OCI-LY7 (cell line): ENCODE results near the gene AKT3. TPM values are rescaled to one million over a fixed set of nuclear protein-coding genes. Genes with fewer than 3 reads are reported as not detected.

Experiments used
- BruUV-seq: library from RNA; stranded (reverse); fragments of 400-500 nt; replicated peaks from 2 replicates; lab custom pipeline; 2021; lab: Mats Ljungman, UMichigan
- CTCF ChIA-PET: fragments of 300-600 bp; sonication (Branson Sonifier 250); formaldehyde crosslinking; loops from one replicate; lab custom pipeline; 2022; ENCODE audit warnings: antibody characterized with exemption; ENCODE audit not compliant: unreplicated experiment; lab: Charles Lee
- POLR2A ChIA-PET: fragments of 300-600 bp; sonication (Branson Sonifier 250); formaldehyde crosslinking; loops from one replicate; lab custom pipeline; 2022; ENCODE audit warnings: antibody characterized with exemption; lab: Charles Lee
- DNase-seq: peaks from one replicate; pipeline ENCODE4 v3.0.0-alpha.2; 2015; ENCODE audit warnings: low spot score
- H2AFZ ChIP-seq: fragments of 200-600 bp; sonication (generic), shearing (Covaris generic); 2 replicates; pipeline ENCODE4 v1.6.1; 2014; ENCODE audit warnings: mild to moderate bottlenecking, antibody characterized with exemption, low read length, moderate library complexity
- H3K27ac ChIP-seq: fragments of 200-600 bp; sonication (generic); 2 replicates; pipeline ENCODE4 v1.5.1; 2014; ENCODE audit warnings: mixed run types, low read depth, mild to moderate bottlenecking, moderate library complexity, low read length, inconsistent platforms; ENCODE audit not compliant: poor library complexity, severe bottlenecking
- H3K36me3 ChIP-seq: fragments of 200-600 bp; sonication (generic); 2 replicates; pipeline ENCODE4 v1.6.1; 2014; ENCODE audit warnings: mild to moderate bottlenecking, antibody characterized with exemption, low read length, moderate library complexity, mixed read lengths; ENCODE audit not compliant: insufficient read depth
- H3K4me1 ChIP-seq: fragments of 200-600 bp; sonication (generic); 2 replicates; pipeline ENCODE4 v1.5.1; 2014; ENCODE audit warnings: mild to moderate bottlenecking, low read length; ENCODE audit not compliant: insufficient read depth, poor library complexity, severe bottlenecking
- H3K4me2 ChIP-seq: fragments of 200-600 bp; sonication (generic); 2 replicates; pipeline ENCODE4 v1.6.1; 2014; ENCODE audit warnings: mild to moderate bottlenecking, low read length
- H3K4me3 ChIP-seq: fragments of 200-600 bp; sonication (generic); 2 replicates; pipeline ENCODE4 v1.5.1; 2014; ENCODE audit warnings: mild to moderate bottlenecking, low read depth, low read length; ENCODE audit not compliant: poor library complexity, severe bottlenecking
- H3K79me2 ChIP-seq: fragments of 200-600 bp; sonication (generic); 2 replicates; pipeline ENCODE4 v1.6.1; 2016; ENCODE audit warnings: low read depth, mild to moderate bottlenecking, low read length, moderate library complexity, mixed read lengths; ENCODE audit not compliant: insufficient read depth
- H3K9me2 ChIP-seq: fragments of 200-600 bp; sonication (generic); 2 replicates; pipeline ENCODE4 v1.6.1; 2016; ENCODE audit warnings: mild to moderate bottlenecking, low read length, mixed read lengths; ENCODE audit not compliant: insufficient read depth
- H3K9me3 ChIP-seq: fragments of 200-600 bp; sonication (generic); 2 replicates; pipeline ENCODE4 v1.6.1; 2014; ENCODE audit warnings: mild to moderate bottlenecking, mixed run types, low read length, mixed read lengths
- H4K20me1 ChIP-seq: fragments of 200-600 bp; sonication (generic); 2 replicates; pipeline ENCODE4 v1.6.1; 2014; ENCODE audit warnings: mild to moderate bottlenecking, antibody characterized with exemption, low read length, moderate library complexity, mixed read lengths; ENCODE audit not compliant: insufficient read depth
- EZH2phosphoT487 ChIP-seq: fragments of 200-600 bp; sonication (generic); IDR thresholded peaks from 2 replicates; pipeline ENCODE4 v1.6.1; 2018; ENCODE audit warnings: low read depth, borderline replicate concordance, mild to moderate bottlenecking, mixed run types, antibody characterized with exemption, low read length, moderate library complexity, mixed read lengths
- intact Hi-C: fragments of 100-400 bp; cut with micrococcal nuclease; formaldehyde crosslinking; loops from one replicate; pipeline ENCODE4 v1.10.0; 2022; ENCODE audit not compliant: unreplicated experiment
- total RNA-seq, 2 experiments: library from RNA; depleted of rRNA in 1 of 2; stranded (reverse); fragments of >200 nt in 1 of 2; shearing (Covaris generic) in 1 of 2; gene quantifications; 2 replicates each; pipeline ENCODE4 v1.2.3, GENCODE V29; 2014 to 2022
- TF ChIP-seq, protein P1 (sequence below): fragments of 200-600 bp; sonication (generic); conservative IDR thresholded peaks from 2 replicates; pipeline ENCODE4 v1.5.1; 2014; ENCODE audit warnings: mild to moderate bottlenecking, antibody characterized with exemption, low read length, moderate library complexity, mixed read lengths

AKT3 gene
- total RNA-seq, 2 experiments from 2014 or later = 0.29 TPM; not detected in 1

DNA sequence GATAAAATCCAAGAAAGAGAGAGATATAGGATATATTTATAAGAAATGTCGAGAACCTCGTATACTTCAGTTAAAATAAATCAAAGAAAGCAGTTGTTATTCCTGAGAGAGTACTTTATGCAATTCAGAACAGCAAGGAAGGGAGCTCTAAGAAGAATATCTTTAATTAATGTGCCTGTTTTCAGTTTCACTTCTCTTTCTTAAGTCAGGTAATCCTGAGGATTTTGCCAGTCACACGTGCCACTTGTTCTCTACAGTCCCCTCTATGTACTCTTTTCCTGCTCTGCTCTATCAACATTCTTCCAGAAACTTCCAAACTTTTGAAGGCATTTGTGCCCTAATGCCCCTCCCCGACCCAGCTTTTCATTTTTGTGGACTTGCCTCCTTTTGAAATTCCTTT, 211.9 kb downstream of the AKT3 start:
- H3K9me2 ChIP-seq = no peaks in the 10 kb centered on the region
- H3K79me2 ChIP-seq = no peaks in the 10 kb centered on the region
- no peak overlapping the region for H2AFZ ChIP-seq
- H3K9me3 ChIP-seq = no peaks in the 10 kb centered on the region
- ChIA-PET POLR2A (no interaction called here), CTCF (no interaction called here)
- H3K4me2 ChIP-seq = no peak overlapping the region
- H3K4me3 ChIP-seq = no peak overlapping the region
- no peak for TF ChIP-seq EZH2phosphoT487
- TF ChIP-seq, protein P1, sequence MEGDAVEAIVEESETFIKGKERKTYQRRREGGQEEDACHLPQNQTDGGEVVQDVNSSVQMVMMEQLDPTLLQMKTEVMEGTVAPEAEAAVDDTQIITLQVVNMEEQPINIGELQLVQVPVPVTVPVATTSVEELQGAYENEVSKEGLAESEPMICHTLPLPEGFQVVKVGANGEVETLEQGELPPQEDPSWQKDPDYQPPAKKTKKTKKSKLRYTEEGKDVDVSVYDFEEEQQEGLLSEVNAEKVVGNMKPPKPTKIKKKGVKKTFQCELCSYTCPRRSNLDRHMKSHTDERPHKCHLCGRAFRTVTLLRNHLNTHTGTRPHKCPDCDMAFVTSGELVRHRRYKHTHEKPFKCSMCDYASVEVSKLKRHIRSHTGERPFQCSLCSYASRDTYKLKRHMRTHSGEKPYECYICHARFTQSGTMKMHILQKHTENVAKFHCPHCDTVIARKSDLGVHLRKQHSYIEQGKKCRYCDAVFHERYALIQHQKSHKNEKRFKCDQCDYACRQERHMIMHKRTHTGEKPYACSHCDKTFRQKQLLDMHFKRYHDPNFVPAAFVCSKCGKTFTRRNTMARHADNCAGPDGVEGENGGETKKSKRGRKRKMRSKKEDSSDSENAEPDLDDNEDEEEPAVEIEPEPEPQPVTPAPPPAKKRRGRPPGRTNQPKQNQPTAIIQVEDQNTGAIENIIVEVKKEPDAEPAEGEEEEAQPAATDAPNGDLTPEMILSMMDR = no peak
- no peak for DNase-seq
- no TSS peak for BruUV-seq
- H3K27ac ChIP-seq = no peak overlapping the region
- H3K36me3 ChIP-seq = no peaks in the 10 kb centered on the region
- no peaks in the 10 kb centered on the region for H3K4me1 ChIP-seq
- H4K20me1 ChIP-seq = no peaks in the 10 kb centered on the region
- intact Hi-C loops = no loop called here

DNA sequence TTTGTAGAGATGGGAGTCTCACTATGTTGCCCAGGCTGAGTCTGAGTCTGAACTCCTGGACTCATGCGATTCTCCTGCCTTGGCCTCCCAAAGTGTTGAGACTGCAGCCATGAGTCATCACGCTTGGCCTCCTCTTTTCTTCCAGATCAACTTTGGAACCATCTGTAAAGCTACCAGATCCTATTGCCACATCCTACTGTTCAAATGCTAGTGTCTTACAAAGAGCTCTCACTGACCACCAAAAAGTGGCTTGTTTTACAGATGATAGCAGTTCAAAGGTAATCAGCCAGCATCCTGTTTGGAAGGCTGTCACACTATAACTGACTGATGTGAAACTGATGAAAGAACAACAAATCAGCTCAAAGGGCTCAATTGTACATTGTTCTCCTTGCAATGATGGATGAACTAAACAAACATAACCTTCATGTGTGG, 221.6 kb downstream of the AKT3 start:
- ChIA-PET CTCF (no interaction called here), POLR2A (no interaction called here)
- Histone ChIP-seq H2AFZ (no peak overlapping the region), H3K4me2 (no peak overlapping the region), H3K36me3 (no peaks in the 10 kb centered on the region), H3K9me2 (no peaks in the 10 kb centered on the region), H3K79me2 (no peaks in the 10 kb centered on the region), H3K4me1 (no peaks in the 10 kb centered on the region), H4K20me1 (no peaks in the 10 kb centered on the region), H3K9me3 (no peaks in the 10 kb centered on the region), H3K4me3 (no peak overlapping the region), H3K27ac (no peak overlapping the region)
- no TSS peak for BruUV-seq
- no peak for DNase-seq
- intact Hi-C loops = no loop called here
- TF ChIP-seq, protein P1 = no peak
- no peak for TF ChIP-seq EZH2phosphoT487

DNA sequence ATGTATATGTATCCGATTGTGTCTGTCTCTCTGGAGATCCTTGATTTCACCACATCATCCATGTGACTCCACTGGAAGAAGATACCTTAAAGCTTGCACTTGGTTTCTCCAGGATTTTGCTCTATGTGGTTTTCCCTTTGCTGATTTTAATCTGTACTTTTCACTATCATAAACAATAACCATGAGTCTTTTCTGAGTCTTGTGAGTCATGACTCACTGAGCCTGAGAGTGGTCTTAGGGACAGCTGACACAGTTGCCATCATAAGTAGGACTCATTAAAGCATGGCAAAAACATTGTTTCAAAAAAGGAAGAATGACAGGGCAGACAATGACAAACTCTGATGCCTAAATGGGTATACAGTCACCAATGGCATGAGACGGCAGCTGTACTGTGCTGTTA, 226.2 kb downstream of the AKT3 start:
- intact Hi-C loops = no loop called here
- CTCF ChIA-PET = no interaction called here
- no TSS peak for BruUV-seq

More for the DNA sequence above, 226.2 kb downstream of the AKT3 start:
- no peaks in the 10 kb centered on the region for H3K36me3 ChIP-seq
- H2AFZ ChIP-seq = no peak overlapping the region
- no peak for DNase-seq
- H3K79me2 ChIP-seq = no peaks in the 10 kb centered on the region
- TF ChIP-seq, protein P1 = no peak
- TF ChIP-seq EZH2phosphoT487 = no peak
- H3K4me1 ChIP-seq = no peaks in the 10 kb centered on the region
- no peaks in the 10 kb centered on the region for H4K20me1 ChIP-seq
- no peaks in the 10 kb centered on the region for H3K9me3 ChIP-seq
- H3K9me2 ChIP-seq = no peaks in the 10 kb centered on the region
- H3K27ac ChIP-seq = no peak overlapping the region
- POLR2A ChIA-PET = no interaction called here
- no peak overlapping the region for H3K4me2 ChIP-seq
- no peak overlapping the region for H3K4me3 ChIP-seq
